ENCODE results near the gene C10orf53.

The C10orf53 gene

DNA sequence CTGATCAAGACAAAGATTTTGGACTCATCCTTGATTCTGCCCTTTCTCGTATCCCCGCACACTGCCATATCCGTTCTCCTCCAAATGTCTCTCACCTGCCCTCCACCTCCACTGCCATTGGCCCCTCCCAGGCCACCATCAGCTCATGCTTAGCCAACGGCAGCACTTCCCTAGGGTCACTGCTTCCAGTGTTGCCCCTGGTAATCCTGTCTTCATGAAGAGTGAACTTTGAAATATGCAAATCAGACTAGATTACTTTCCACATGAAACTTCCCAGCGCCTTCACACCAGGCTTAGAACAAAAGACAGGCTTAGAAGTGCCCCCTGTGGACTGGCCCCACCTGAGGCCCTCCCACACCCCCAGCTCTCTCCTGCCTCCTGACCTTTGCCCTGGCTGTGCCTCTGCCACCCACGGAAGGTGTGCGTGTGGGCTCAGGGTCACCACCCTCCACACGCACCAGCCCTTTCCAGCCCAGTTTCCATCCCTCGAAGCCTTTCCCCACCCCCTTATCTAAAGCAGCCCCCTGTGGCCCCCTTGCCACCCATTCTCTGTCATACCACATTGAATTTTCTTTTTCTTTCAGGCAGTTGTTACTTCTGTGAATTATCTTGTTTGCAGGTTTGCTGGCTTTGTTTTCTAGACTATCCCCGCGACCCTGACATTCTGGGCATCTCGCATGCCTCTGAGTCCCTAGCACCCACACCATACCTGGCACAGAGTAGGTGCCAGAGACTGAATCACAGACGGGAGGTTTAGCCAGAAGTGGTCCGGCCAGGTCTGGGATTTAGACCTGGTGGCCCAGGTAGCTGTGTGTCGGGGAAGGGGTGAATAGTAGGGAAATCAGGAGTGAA lies 26.8 kb upstream of the C10orf53 start:
- TF ChIP-seq, protein P1, sequence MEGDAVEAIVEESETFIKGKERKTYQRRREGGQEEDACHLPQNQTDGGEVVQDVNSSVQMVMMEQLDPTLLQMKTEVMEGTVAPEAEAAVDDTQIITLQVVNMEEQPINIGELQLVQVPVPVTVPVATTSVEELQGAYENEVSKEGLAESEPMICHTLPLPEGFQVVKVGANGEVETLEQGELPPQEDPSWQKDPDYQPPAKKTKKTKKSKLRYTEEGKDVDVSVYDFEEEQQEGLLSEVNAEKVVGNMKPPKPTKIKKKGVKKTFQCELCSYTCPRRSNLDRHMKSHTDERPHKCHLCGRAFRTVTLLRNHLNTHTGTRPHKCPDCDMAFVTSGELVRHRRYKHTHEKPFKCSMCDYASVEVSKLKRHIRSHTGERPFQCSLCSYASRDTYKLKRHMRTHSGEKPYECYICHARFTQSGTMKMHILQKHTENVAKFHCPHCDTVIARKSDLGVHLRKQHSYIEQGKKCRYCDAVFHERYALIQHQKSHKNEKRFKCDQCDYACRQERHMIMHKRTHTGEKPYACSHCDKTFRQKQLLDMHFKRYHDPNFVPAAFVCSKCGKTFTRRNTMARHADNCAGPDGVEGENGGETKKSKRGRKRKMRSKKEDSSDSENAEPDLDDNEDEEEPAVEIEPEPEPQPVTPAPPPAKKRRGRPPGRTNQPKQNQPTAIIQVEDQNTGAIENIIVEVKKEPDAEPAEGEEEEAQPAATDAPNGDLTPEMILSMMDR (conservative IDR thresholded peaks at IDR 0.05; ENCODE audit: control insufficient read depth, insufficient read depth, low read depth, low read length) = no peak
- H3K4me3 ChIP-seq (ENCODE audit: control insufficient read depth, low read depth, low read length) = no peak overlapping the region
- DNase-seq (ENCODE audit: low read depth) = no peak

DNA sequence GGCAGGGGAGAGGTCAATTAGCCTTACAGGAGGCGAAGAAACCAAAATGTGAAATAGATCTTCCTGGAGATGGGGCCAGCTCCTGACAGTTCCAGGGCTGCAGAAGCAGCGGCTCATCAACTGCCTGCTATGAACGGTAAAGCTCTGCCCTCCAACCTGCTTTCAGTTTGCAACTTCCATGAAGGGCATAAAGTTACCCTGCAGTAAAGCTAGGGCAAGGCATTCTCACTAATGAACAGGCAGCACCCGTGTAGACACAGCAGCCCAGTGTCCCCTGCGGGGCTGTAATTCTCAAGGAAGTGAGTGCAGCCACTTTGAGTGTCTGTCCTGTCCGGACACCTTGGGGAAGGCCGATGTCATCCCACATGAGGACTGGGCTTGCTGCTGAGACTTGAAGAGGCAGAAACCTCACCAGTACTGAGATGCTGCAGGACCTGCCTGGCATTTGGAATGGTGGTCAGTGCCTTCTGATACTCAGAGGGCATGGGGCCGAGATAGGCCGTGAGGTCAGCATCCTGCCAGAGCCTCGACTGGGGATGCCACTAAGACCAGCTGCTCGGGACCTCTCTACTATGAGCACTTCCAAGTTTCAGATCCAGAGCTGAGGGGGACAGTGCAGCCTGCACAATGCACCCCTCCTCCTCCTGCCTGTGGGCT lies 26.1 kb upstream of the C10orf53 start:
- TF ChIP-seq, protein P1 (conservative IDR thresholded peaks at IDR 0.05; ENCODE audit: control insufficient read depth, insufficient read depth, low read depth, low read length) = no peak
- no peak overlapping the region for H3K4me3 ChIP-seq (ENCODE audit: control insufficient read depth, low read depth, low read length)
- DNase-seq (ENCODE audit: low read depth) = no peak

DNA sequence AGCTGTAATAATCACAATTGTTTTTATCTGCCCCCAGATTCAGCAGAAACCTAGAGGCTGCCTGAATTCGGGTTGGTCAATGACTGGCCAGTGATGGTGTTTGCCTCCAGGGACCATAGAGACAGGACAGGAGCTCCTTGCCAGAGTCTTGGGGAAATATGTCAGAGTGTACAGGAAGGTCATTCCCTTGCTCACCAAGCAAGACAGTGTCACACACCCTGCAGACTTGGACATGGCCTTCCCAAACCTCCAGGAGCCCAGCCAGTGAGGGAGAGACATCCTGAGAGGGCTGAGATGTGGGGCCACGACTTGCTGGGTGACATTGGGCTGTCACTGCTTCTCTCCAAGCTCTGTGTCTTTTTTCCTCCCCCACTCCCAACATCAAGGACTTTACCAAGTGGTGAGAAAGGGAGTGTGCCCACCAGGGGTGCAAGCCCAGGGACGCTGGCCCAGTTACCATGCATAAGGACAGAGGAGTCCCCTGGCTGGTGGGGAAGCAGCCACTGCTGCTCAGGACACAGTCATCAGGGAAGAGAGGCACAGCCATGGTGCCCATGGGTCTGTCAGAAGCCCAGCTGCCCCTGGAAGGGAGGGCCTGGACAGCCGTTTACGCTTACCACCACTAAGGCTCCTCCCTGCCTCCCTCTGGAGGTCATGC lies 25.3 kb upstream of the C10orf53 start:
- no peak overlapping the region for H3K4me3 ChIP-seq (ENCODE audit: control insufficient read depth, low read depth, low read length)
- DNase-seq (ENCODE audit: low read depth) = no peak
- TF ChIP-seq, protein P1 (conservative IDR thresholded peaks at IDR 0.05; ENCODE audit: control insufficient read depth, insufficient read depth, low read depth, low read length) = no peak

DNA sequence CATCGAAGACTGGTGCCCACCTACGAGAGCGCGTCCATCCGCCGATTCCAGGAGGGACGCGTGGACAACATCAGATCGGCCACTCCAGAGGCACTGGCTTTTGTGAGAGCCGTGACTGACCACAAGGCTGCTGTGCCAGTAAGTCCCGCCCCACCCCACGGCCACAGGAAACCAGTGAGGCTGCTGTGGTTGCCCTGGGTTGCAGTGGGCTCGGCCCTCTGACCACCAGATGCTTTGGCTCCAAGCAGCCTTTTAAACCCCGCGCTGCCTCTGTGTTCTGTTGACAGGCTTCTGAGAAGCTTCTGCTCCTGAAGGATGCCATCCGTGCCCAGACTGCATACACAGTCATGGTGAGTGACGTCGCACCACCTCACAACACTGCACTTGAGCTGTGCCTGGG lies 24.4 kb upstream of the C10orf53 start:
- DNase-seq (ENCODE audit: low read depth) = no peak
- TF ChIP-seq, protein P1 (conservative IDR thresholded peaks at IDR 0.05; ENCODE audit: control insufficient read depth, insufficient read depth, low read depth, low read length) = no peak
- H3K4me3 ChIP-seq (ENCODE audit: control insufficient read depth, low read depth, low read length) = no peak overlapping the region

DNA sequence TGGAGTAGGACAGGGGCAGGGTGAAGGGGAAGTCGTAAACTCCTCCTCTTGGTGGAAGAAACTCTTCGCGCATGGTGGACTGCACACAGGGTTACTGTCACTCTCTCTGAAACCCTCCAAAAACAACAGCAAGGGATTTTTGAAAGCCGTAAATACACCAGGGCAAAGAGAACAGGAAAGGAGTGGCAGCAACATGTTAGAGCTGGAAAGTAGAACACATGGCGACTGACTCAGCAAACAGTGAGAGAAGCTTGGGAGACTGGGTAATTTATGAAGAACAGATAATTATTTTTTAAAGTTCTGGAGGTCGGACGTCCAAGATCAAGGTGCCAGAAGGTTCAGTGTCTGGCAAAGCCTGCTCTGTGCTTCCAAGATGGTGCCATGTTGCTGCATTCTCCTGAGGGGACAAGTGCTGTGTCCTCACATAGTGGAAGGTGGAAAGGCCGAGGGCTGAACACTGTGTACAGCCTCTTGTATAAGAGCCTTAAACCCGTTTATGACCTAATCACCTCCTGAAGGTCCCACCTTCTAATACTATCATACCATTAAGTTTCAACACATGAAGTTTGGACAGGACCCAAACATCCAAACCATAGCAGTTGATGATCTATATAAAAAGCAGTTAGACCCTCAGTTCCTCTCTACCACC lies 22.5 kb upstream of the C10orf53 start:
- no peak overlapping the region for H3K4me3 ChIP-seq (ENCODE audit: control insufficient read depth, low read depth, low read length)
- no peak for DNase-seq (ENCODE audit: low read depth)
- TF ChIP-seq, protein P1 (conservative IDR thresholded peaks at IDR 0.05; ENCODE audit: control insufficient read depth, insufficient read depth, low read depth, low read length) = no peak

DNA sequence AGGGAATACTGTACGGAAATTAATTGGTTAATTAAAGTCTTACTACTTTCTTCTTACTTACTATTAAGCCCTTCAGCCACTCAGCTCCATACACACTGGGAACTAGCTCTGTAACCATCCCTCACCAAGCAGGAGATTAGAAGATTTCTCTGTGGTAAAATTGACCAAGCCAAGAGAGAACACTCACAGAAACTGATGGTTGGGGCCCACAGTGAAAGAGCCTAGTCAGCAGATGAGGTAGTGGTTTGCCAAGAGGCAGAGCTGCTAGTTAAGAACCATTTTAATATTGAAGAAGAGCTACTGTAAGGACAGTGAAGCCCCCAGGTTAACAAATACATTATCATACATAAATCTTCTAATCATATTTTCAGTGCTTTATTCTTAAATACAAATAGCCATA lies 21.8 kb upstream of the C10orf53 start:
- TF ChIP-seq, protein P1 (conservative IDR thresholded peaks at IDR 0.05; ENCODE audit: control insufficient read depth, insufficient read depth, low read depth, low read length) = no peak
- H3K4me3 ChIP-seq (ENCODE audit: control insufficient read depth, low read depth, low read length) = no peak overlapping the region
- DNase-seq (ENCODE audit: low read depth) = no peak
